8988T (cell line): ENCODE results near the gene DZANK1.
"Not testable (repeated sequence)": the region's sequence is repeated elsewhere in the genome, so short reads cannot be mapped to it uniquely, and the experiment has no call there.

Experiments
- DNase-seq: peaks from one replicate; pipeline ENCODE4 v3.0.0; 2011

Gene DZANK1

DNA sequence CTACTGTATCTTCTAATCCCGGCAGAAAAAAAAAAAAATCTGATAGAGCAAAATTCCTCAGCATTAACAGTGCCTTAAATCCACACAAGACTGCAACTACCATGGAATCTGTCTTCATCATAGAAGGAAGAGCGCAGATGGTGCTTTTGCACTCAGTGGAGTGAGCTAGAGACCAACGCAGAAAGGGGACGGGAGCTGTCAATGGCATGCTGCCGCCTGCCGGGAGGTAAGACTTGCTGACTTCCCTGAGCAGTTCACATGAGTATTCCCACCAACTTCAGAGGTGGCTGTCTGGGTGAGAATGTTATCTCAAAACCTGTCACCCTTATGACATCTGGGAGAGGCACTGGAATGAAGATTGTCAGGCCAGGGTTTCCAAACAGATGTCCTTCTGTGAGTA is 35.6 kb downstream of the DZANK1 start:
- no peak for DNase-seq

- DNase-seq = no peak
Measured at GRCh38 chr20:18430172-18430826, 36.5 kb downstream of the DZANK1 start.

- DNase-seq = no peak
Measured at GRCh38 chr20:18428490-18429173, 38.2 kb downstream of the DZANK1 start.

GRCh38 chr20:18427214-18427613 is 39.6 kb downstream of the DZANK1 start:
- DNase-seq = no peak

DNA sequence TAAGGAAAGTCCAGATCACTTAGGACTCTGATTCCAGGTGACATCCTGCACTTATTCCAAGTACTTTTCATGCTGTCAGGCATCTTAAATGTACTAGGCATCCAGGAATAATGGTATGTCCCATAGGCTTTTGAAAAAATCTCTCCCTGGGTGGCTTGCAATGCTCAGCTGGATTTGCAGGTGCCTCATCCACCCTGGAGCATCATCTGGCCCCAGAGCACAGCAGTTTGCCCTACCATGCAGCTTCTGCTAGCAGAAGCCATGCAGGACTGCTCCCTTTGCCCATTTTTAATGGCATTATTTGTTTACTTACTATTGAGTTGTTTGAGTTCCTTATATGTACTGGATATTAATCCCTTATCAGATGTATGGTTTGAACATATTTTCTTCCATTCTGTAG is 45.2 kb downstream of the DZANK1 start:
- DNase-seq = no peak

DNA sequence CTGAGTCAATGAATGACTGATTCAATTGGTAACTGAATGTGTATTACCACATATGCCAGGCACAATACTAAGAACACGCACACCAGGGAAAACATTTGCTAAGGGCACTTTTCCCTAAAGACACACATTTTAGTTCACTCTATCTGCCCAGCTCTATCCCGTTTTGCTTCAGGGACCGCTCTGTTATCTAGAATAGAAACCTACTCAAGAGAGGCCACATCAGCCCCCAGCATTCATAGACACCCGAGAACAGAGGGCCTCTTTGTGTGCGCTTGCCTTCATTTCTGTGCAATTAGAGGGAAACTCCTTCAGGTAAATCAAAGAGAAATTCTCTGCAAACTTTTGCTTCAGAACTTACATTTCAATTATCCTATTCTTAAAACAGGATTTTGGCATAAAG is 50.3 kb downstream of the DZANK1 start:
- DNase-seq = no peak

- DNase-seq = no peak
Measured at GRCh38 chr20:18414140-18414539, 52.7 kb downstream of the DZANK1 start.

GRCh38 chr20:18412221-18412901 is 54.5 kb downstream of the DZANK1 start:
- no peak for DNase-seq

GRCh38 chr20:18405826-18406225 is 61.0 kb downstream of the DZANK1 start:
- no peak for DNase-seq

GRCh38 chr20:18404172-18404571 is 62.7 kb downstream of the DZANK1 start:
- no peak for DNase-seq

DNA sequence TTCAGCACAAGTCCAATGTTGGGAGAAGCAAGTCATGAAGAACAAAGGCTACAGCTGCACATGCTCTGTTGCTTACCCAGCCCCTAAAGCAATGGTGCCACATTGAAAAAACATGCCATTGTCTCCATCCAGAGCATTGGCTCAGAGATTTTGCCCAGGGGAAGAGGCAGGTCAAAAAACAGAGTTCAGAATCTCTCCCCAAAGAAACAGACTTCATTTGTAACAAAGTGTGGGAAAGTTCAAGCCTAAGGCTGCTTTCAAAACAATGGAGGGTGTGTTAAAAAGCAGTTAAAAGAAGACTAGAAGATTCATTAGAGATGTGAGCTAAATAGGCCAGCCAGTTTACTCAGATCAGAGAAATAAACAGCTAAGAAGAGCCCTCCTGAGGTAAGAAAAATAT is 63.6 kb downstream of the DZANK1 start:
- no peak for DNase-seq

- DNase-seq = no peak
Measured at GRCh38 chr20:18401305-18401704, 65.5 kb downstream of the DZANK1 start.

GRCh38 chr20:18400460-18400859 is 66.4 kb downstream of the DZANK1 start:
- DNase-seq = no peak

DNA sequence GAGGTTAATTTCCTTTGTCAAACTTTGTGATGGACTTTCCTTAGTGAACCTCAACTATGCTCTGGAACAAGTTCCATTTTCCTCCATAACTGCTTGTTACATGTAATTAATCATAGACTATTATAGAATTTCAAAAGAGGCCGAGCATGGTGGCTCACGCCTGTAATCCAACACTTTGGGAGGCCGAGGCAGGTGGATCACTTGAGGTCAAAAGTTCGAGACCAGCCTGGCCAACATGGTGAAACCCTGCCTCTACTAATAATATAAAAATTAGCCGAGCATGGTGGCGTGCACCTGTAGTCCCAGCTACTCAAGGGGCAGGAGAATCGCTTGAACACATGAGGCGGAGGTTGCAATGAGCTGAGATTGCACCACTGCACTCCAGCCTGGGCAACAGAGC is 68.1 kb downstream of the DZANK1 start:
- DNase-seq = not testable (repeated sequence)

- DNase-seq = no peak
Measured at GRCh38 chr20:18397030-18397429, 69.8 kb downstream of the DZANK1 start.

- DNase-seq = no peak
Measured at GRCh38 chr20:18395544-18395943, 71.3 kb downstream of the DZANK1 start.

DNA sequence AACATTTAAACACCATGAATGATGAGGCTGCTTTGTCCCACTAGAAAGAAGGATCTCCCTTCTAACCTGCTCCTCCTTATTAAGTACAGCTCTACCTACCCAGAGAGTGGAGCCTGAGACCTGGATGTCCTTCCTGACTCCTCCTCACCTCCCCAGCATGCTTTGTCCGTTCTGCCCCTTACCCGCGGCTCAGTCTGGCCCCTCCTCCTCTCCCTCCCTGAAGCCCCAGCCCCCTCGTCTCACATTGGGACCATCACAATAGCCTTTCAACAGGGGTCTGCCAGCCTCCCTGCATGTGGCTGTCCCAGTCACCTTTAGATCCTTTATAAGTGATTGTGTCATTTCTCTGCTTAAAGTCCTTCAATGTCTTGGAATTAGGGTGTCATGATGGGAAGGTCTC is 72.5 kb downstream of the DZANK1 start:
- DNase-seq = no peak

- no peak for DNase-seq
Measured at GRCh38 chr20:18391686-18392085, 75.1 kb downstream of the DZANK1 start.

- no peak for DNase-seq
Measured at GRCh38 chr20:18390201-18390600, 76.6 kb downstream of the DZANK1 start.

GRCh38 chr20:18388860-18389259 is 78.0 kb downstream of the DZANK1 start:
- DNase-seq = no peak

GRCh38 chr20:18380908-18381529 is 85.8 kb downstream of the DZANK1 start:
- DNase-seq = no peak

- no peak for DNase-seq
Measured at GRCh38 chr20:18377896-18378481, 88.8 kb downstream of the DZANK1 start.

GRCh38 chr20:18375551-18375950 is 91.3 kb downstream of the DZANK1 start:
- not testable (repeated sequence) for DNase-seq
